ENCODE data around the gene ATP2B1. TPM values are rescaled to one million over a fixed set of nuclear protein-coding genes. Genes with fewer than 3 reads are reported as not detected.
A peak's percentile ranks its signal among the peaks of the same experiment; 100 is the strongest.

The ATP2B1 gene
- total RNA-seq, 1 donor from 2014 or later: 34.5 TPM

GRCh38 chr12:89674326-89674942, 34.2 kb downstream of the ATP2B1 start:
- Histone ChIP-seq H3K27ac (no peak overlapping the region), H3K9me3 (no peaks in the 10 kb centered on the region), H3K36me3 (no peaks in the 10 kb centered on the region), H3K27me3 (ENCODE audit: low read depth) (no peaks in the 10 kb centered on the region), H3K4me1 (no peaks in the 10 kb centered on the region), H3K4me3 (no peak overlapping the region)
- TF ChIP-seq CTCF (IDR thresholded peaks at IDR 0.05): no peak
- no peak for DNase-seq
- ATAC-seq: no peak
- intact Hi-C loops (cut with DNase I): no loop called here

DNA sequence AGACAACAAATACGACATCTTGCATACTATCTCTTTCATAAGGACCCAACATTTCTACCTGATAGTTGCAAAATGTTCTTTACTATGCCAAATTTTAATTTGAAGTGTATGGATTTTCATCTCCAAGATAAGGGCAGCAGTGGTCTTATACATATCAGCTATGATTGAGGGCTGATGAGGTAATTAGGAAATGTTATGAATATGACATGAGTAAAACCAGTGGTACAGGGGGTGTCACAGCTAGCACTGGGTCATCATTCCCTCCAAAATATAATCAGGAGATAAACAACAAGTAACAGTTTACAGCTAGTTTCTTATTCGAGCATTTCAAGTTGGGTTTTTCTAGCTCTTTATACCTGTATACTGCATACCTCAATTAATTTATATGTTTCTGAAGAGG, 35.0 kb downstream of the ATP2B1 start:
- no peak for ATAC-seq
- Histone ChIP-seq H3K4me3 (no peak overlapping the region), H3K4me1 (no peaks in the 10 kb centered on the region), H3K27ac (no peak overlapping the region), H3K36me3 (no peaks in the 10 kb centered on the region), H3K9me3 (no peaks in the 10 kb centered on the region), H3K27me3 (ENCODE audit: low read depth) (no peaks in the 10 kb centered on the region)
- intact Hi-C loops (cut with DNase I): no loop called here
- TF ChIP-seq CTCF (IDR thresholded peaks at IDR 0.05): no peak
- no peak for DNase-seq

GRCh38 chr12:89672589-89672979, 36.1 kb downstream of the ATP2B1 start:
- Histone ChIP-seq H3K27me3 (ENCODE audit: low read depth) (no peaks in the 10 kb centered on the region), H3K36me3 (no peaks in the 10 kb centered on the region), H3K4me1 (no peaks in the 10 kb centered on the region), H3K4me3 (no peak overlapping the region), H3K9me3 (no peaks in the 10 kb centered on the region), H3K27ac (no peak overlapping the region)
- TF ChIP-seq CTCF (IDR thresholded peaks at IDR 0.05): no peak
- no peak for DNase-seq
- intact Hi-C loops (cut with DNase I): no loop called here
- ATAC-seq: no peak

DNA sequence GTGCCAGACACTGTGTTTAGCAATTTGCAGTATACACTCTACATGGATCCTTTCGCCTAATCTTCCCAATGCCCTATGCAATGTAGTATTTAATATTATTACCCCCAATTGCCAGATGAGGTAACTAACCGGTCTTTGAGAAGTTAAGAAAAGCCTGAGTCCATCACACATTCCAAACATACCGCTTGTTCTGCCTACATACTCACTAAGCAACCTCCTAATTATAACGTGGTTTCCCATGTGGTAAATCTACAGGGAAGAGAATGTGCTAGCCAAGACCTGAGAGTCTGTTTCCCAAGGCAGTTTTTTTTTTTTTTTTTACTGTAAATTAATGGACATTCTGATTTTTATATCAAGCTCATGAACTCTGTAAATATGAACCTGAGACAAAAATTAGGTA, 37.2 kb downstream of the ATP2B1 start:
- Histone ChIP-seq H3K36me3 (no peaks in the 10 kb centered on the region), H3K27ac (no peak overlapping the region), H3K27me3 (ENCODE audit: low read depth) (no peaks in the 10 kb centered on the region), H3K4me1 (peaks cover 1% of the 10 kb centered on the region), H3K9me3 (no peaks in the 10 kb centered on the region), H3K4me3 (no peak overlapping the region)
- DNase-seq: no peak
- peak in 1 of 2 donors; percentile 44 for ATAC-seq
- TF ChIP-seq CTCF (IDR thresholded peaks at IDR 0.05): no peak
- intact Hi-C loops (cut with DNase I): no loop called here

DNA sequence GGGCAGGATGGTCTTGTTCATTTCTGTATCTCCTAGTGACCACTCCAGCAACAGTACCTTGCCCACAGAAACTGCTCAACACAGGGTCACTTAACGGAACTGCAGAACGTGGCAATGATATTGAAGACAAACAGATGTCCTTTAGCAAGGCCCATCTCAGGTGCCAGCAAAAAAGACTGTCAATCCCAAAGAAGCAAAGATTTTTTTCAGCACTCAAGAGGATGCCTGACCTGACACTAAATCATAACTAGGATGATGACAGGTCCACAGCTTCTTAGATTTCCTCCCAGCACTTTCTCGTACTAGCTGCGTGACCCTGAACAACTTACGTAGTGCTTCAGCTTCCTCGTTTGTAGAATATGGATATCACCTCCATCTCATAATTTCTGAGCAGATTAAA, 39.4 kb downstream of the ATP2B1 start:
- H3K4me3 ChIP-seq: no peak overlapping the region
- H3K4me1 ChIP-seq: peaks cover 16% of the 10 kb centered on the region
- intact Hi-C loops (cut with DNase I): no loop called here
- TF ChIP-seq CTCF (IDR thresholded peaks at IDR 0.05): no peak
- no peaks in the 10 kb centered on the region for H3K36me3 ChIP-seq
- no peak overlapping the region for H3K27ac ChIP-seq
- DNase-seq (no peak), ATAC-seq (no peak)
- no peaks in the 10 kb centered on the region for H3K27me3 ChIP-seq (ENCODE audit: low read depth)
- H3K9me3 ChIP-seq: no peaks in the 10 kb centered on the region

Data from lower lobe of right lung (tissue), 2 donors.